Smooth muscle cell (in vitro differentiated cells): Measurements from ENCODE around the gene ASMT. TPM values are rescaled to one million over a fixed set of nuclear protein-coding genes. Genes with fewer than 3 reads are reported as not detected.

Source experiments
- DNase-seq: peaks from one replicate; lab custom pipeline; 2025; ENCODE audit not compliant: unreplicated experiment; lab: John Stamatoyannopoulos, UW
- H2AFZ ChIP-seq: fragments of 200-600 bp; sonication (generic); 2 replicates; pipeline ENCODE4 v1.6.0; 2016; ENCODE audit warnings: antibody characterized with exemption, low read depth, mild to moderate bottlenecking
- H3F3A ChIP-seq: fragments of 200-600 bp; sonication (generic); 2 replicates; pipeline ENCODE4 v1.6.0; 2017; ENCODE audit warnings: antibody characterized with exemption, low read depth
- H3K27ac ChIP-seq: fragments of 200-600 bp; sonication (generic); 2 replicates; pipeline ENCODE4 v1.5.1; 2016; ENCODE audit warnings: low read depth, mild to moderate bottlenecking
- H3K27me3 ChIP-seq: fragments of 200-600 bp; sonication (generic); 2 replicates; pipeline ENCODE4 v1.6.1; 2016; ENCODE audit warnings: low read depth, mild to moderate bottlenecking
- H3K36me3 ChIP-seq: fragments of 200-600 bp; sonication (generic); 2 replicates; pipeline ENCODE4 v1.5.1; 2016; ENCODE audit warnings: low read depth
- H3K4me1 ChIP-seq: fragments of 200-600 bp; sonication (generic); 2 replicates; pipeline ENCODE4 v1.5.1; 2016; ENCODE audit warnings: low read depth
- H3K4me2 ChIP-seq: fragments of 200-600 bp; sonication (generic); 2 replicates; pipeline ENCODE4 v1.6.0; 2016; ENCODE audit warnings: mild to moderate bottlenecking
- H3K4me3 ChIP-seq: fragments of 200-600 bp; sonication (generic); 2 replicates; pipeline ENCODE4 v1.5.1; 2016; ENCODE audit warnings: mild to moderate bottlenecking
- H3K79me2 ChIP-seq: fragments of 200-600 bp; sonication (generic); 2 replicates; pipeline ENCODE4 v1.6.0; 2016; ENCODE audit warnings: low read depth, mild to moderate bottlenecking
- H3K9ac ChIP-seq: fragments of 200-600 bp; sonication (generic); 2 replicates; pipeline ENCODE4 v1.6.0; 2016; ENCODE audit warnings: low read depth
- H3K9me3 ChIP-seq: fragments of 200-600 bp; sonication (generic); replicated peaks from 2 replicates; pipeline ENCODE4 v1.5.1; 2016; ENCODE audit warnings: low read depth
- H4K20me1 ChIP-seq: fragments of 200-600 bp; sonication (generic); 2 replicates; pipeline ENCODE4 v1.6.0; 2016; ENCODE audit warnings: low read depth
- CTCF ChIP-seq: fragments of 200-600 bp; sonication (generic); IDR thresholded peaks from 2 replicates; pipeline ENCODE4 v1.5.1; 2017; ENCODE audit warnings: borderline replicate concordance, mild to moderate bottlenecking, antibody characterized with exemption; ENCODE audit not compliant: insufficient read depth, poor library complexity, severe bottlenecking
- WGBS: methylation state at CpG from one replicate; pipeline ENCODE4 v1.1.7; 2016; ENCODE audit warnings: low lambda C conversion rate; 5-methylcytosine and 5-hydroxymethylcytosine counted together
- polyA plus RNA-seq: library from polyadenylated mRNA; unstranded; fragments of >200 nt; fragmentation: Nextera tagmentation; extraction: Ambion mirVana; gene quantifications from 2 replicates; pipeline ENCODE4 v1.2.1, GENCODE V29; 2016
- total RNA-seq: library from RNA; depleted of rRNA; stranded (reverse); fragments of >200 nt; gene quantifications from 2 replicates; pipeline ENCODE4 v1.2.3, GENCODE V29; 2014

ASMT gene
- total and polyA plus RNA-seq, 2 experiments from 2014 or later: 0.41 TPM; not detected in 1

GRCh38 chrX:1597345-1598020 lies 17.4 kb upstream of the ASMT start:
- no peak overlapping the region for H3K4me3 ChIP-seq
- no peak overlapping the region for H3K27ac ChIP-seq
- no peaks in the 10 kb centered on the region for H3K4me1 ChIP-seq
- peaks cover 81% of the 10 kb centered on the region for H4K20me1 ChIP-seq
- no peak for TF ChIP-seq CTCF
- peaks cover 5% of the 10 kb centered on the region for H3F3A ChIP-seq
- H3K36me3 ChIP-seq: peaks cover 6% of the 10 kb centered on the region
- no peaks in the 10 kb centered on the region for H3K9me3 ChIP-seq
- no peak overlapping the region for H3K9ac ChIP-seq
- no peak overlapping the region for H3K4me2 ChIP-seq
- 97% methylated on average over 23 of the region's 25 CpGs for WGBS
- H3K79me2 ChIP-seq: peaks cover 51% of the 10 kb centered on the region
- no peak for DNase-seq
- H3K27me3 ChIP-seq: no peaks in the 10 kb centered on the region
- no peak overlapping the region for H2AFZ ChIP-seq

- Histone ChIP-seq H3K27ac (no peak overlapping the region), H3K4me3 (no peak overlapping the region), H3K4me1 (no peaks in the 10 kb centered on the region), H3K9ac (no peak overlapping the region), H3K36me3 (peaks cover 8% of the 10 kb centered on the region), H3K9me3 (no peaks in the 10 kb centered on the region), H3K4me2 (no peak overlapping the region), H3K27me3 (no peaks in the 10 kb centered on the region), H3K79me2 (peaks cover 43% of the 10 kb centered on the region), H2AFZ (no peak overlapping the region), H3F3A (no peaks in the 10 kb centered on the region), H4K20me1 (peaks cover 75% of the 10 kb centered on the region)
- no peak for TF ChIP-seq CTCF
- no peak for DNase-seq
- WGBS: 97% methylated on average over 50 of the region's 50 CpGs
Measured at GRCh38 chrX:1598021-1598875, 16.6 kb upstream of the ASMT start.

GRCh38 chrX:1598876-1599790 lies 15.7 kb upstream of the ASMT start:
- no peak for TF ChIP-seq CTCF

More at GRCh38 chrX:1598876-1599790, 15.7 kb upstream of the ASMT start:
- 97% methylated on average over 57 of the region's 57 CpGs for WGBS
- no peak overlapping the region for H3K4me3 ChIP-seq
- peaks cover 8% of the 10 kb centered on the region for H3K36me3 ChIP-seq
- peaks cover 67% of the 10 kb centered on the region for H4K20me1 ChIP-seq
- no peak overlapping the region for H3K9ac ChIP-seq
- H3K27me3 ChIP-seq: no peaks in the 10 kb centered on the region
- H3K4me1 ChIP-seq: no peaks in the 10 kb centered on the region
- no peak overlapping the region for H2AFZ ChIP-seq
- DNase-seq: no peak
- no peak overlapping the region for H3K4me2 ChIP-seq
- H3K27ac ChIP-seq: no peak overlapping the region
- no peaks in the 10 kb centered on the region for H3F3A ChIP-seq
- H3K9me3 ChIP-seq: no peaks in the 10 kb centered on the region
- peaks cover 34% of the 10 kb centered on the region for H3K79me2 ChIP-seq
